Measurements from ENCODE around the gene OXGR1. TPM values are rescaled to one million over a fixed set of nuclear protein-coding genes. Genes with fewer than 3 reads are reported as not detected.

Gene OXGR1
- total and polyA plus RNA-seq, 2 experiments from 2014 or later = 0.63 TPM; not detected in 1

DNA sequence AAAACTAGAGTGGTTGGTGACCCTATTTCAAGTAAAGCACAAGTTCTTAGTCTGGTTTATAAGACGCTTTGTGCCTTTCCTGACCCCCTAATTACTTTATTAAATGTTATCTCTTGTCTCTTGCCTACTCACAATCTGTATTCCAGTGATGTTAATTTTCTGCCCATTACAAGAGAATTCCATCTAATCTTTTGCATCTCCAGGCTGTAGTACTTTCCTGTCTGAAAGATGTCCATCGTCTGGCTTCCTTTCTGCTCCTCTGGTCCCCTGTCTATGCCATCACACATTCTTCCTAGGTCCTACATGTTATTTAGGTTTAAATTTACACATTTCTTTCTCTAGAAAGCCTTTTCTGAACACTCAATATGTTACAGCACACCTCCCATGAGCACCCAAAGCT, 25.9 kb upstream of the OXGR1 start:
- Histone ChIP-seq H3K4me1 (ENCODE audit: insufficient read depth) (no peaks in the 10 kb centered on the region), H3K27me3 (no peaks in the 10 kb centered on the region), H2AFZ (no peak overlapping the region), H3K4me2 (no peak overlapping the region), H3K9me3 (ENCODE audit: low read depth) (no peaks in the 10 kb centered on the region), H3K36me3 (replicated peaks; ENCODE audit: insufficient read depth, low read depth) (no peaks in the 10 kb centered on the region), H3K27ac (no peak overlapping the region), H3K79me2 (no peaks in the 10 kb centered on the region), H3K4me3 (no peak overlapping the region), H4K20me1 (ENCODE audit: insufficient read depth, poor library complexity, severe bottlenecking) (no peaks in the 10 kb centered on the region), H3K9me2 (replicated peaks; ENCODE audit: insufficient read depth) (no peaks in the 10 kb centered on the region)
- 75% methylated on average over 2 of the region's 2 CpGs for WGBS (ENCODE audit: low lambda C conversion rate, missing lambda C conversion rate)
- TF ChIP-seq EZH2phosphoT487 (IDR thresholded peaks at IDR 0.05; ENCODE audit: low read depth, severe bottlenecking, unreplicated experiment) = no peak
- TF ChIP-seq, protein P1, sequence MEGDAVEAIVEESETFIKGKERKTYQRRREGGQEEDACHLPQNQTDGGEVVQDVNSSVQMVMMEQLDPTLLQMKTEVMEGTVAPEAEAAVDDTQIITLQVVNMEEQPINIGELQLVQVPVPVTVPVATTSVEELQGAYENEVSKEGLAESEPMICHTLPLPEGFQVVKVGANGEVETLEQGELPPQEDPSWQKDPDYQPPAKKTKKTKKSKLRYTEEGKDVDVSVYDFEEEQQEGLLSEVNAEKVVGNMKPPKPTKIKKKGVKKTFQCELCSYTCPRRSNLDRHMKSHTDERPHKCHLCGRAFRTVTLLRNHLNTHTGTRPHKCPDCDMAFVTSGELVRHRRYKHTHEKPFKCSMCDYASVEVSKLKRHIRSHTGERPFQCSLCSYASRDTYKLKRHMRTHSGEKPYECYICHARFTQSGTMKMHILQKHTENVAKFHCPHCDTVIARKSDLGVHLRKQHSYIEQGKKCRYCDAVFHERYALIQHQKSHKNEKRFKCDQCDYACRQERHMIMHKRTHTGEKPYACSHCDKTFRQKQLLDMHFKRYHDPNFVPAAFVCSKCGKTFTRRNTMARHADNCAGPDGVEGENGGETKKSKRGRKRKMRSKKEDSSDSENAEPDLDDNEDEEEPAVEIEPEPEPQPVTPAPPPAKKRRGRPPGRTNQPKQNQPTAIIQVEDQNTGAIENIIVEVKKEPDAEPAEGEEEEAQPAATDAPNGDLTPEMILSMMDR (IDR thresholded peaks at IDR 0.05; ENCODE audit: poor library complexity) = no peak
- TF ChIP-seq EZH2 (IDR thresholded peaks at IDR 0.05; ENCODE audit: borderline replicate concordance) = no peak
- no peak for DNase-seq (ENCODE audit: low spot score)

DNA sequence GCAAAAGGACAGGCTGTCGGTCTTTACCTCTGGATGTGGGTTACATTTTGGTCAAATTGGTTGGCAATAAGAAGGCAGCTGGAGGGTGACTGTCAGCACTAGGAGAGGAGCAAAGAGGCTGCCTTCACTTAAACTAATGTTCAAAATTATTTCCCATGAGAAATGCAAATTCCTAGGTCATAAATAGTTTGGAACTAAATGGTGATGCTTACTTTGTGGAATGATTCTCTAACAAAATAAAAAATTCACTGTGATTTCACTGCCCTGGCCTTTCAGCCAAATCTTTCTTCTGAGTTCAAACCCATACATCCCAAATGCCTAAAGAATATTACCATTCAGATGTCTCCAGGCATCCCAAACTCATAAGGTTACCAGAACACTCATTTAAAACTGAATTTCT, 25.0 kb upstream of the OXGR1 start:
- Histone ChIP-seq H3K9me3 (ENCODE audit: low read depth) (no peaks in the 10 kb centered on the region), H3K4me2 (no peak overlapping the region), H3K9me2 (replicated peaks; ENCODE audit: insufficient read depth) (no peaks in the 10 kb centered on the region), H4K20me1 (ENCODE audit: insufficient read depth, poor library complexity, severe bottlenecking) (no peaks in the 10 kb centered on the region), H3K4me3 (no peak overlapping the region), H3K36me3 (replicated peaks; ENCODE audit: insufficient read depth, low read depth) (no peaks in the 10 kb centered on the region), H3K27me3 (no peaks in the 10 kb centered on the region), H3K79me2 (no peaks in the 10 kb centered on the region), H3K27ac (no peak overlapping the region), H3K4me1 (ENCODE audit: insufficient read depth) (no peaks in the 10 kb centered on the region), H2AFZ (no peak overlapping the region)
- DNase-seq (ENCODE audit: low spot score) = no peak
- TF ChIP-seq EZH2phosphoT487 (IDR thresholded peaks at IDR 0.05; ENCODE audit: low read depth, severe bottlenecking, unreplicated experiment) (no peak), EZH2 (IDR thresholded peaks at IDR 0.05; ENCODE audit: borderline replicate concordance) (no peak)
- 75% methylated on average over 1 of the region's 1 CpG for WGBS (ENCODE audit: low lambda C conversion rate, missing lambda C conversion rate)

DNA sequence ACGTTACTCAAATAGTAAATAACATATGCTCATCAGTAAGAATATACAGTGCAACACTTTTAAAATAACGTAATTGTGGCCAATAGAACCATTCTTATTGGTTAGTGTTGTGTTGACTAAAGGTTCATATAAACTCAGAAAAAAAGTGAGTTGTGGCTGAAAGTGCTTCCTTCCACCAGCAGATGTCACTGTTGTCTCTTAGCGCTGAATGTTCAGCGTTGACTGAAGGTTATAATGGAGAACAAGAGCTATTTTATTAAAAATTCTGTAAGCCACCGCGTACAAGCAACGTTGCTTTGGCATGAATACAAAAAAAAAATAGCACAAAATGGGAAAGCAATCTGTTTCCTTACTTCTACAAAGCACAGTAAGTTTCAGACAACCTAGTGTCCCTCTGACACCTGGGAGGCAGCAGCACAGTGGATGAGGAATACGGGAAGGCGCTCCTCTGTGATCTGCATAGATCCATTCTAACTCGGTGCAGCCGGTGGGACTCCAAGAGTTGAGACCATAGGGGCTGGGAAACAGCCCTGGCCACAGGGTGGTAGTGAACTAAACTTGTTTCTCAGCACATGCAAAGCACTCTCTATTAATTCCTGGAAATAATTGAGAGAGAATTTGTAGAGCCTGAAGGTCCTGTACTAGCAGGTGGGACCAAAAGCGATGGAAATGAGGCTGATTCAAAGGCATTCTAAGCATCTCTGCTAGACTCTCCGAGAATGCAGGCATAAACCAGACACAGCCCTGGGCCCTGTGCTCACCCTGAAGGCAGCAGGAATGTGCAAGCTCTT, 23.9 kb upstream of the OXGR1 start:
- H3K4me2 ChIP-seq = peak overlapping the region; percentile 69
- peak; percentile 70 for DNase-seq (ENCODE audit: low spot score)
- 14% methylated on average over 13 of the region's 13 CpGs for WGBS (ENCODE audit: low lambda C conversion rate, missing lambda C conversion rate)

GRCh38 chr13:97017322-97017721, 23.0 kb upstream of the OXGR1 start:
- H3K4me1 ChIP-seq (ENCODE audit: insufficient read depth) = no peaks in the 10 kb centered on the region
- no peak for TF ChIP-seq EZH2 (IDR thresholded peaks at IDR 0.05; ENCODE audit: borderline replicate concordance)
- no peak for TF ChIP-seq EZH2phosphoT487 (IDR thresholded peaks at IDR 0.05; ENCODE audit: low read depth, severe bottlenecking, unreplicated experiment)
- TF ChIP-seq, protein P1 (IDR thresholded peaks at IDR 0.05; ENCODE audit: poor library complexity) = no peak
- H3K27ac ChIP-seq = no peak overlapping the region
- H3K4me3 ChIP-seq = no peak overlapping the region
- H3K79me2 ChIP-seq = no peaks in the 10 kb centered on the region
- no peak overlapping the region for H3K4me2 ChIP-seq
- no peaks in the 10 kb centered on the region for H4K20me1 ChIP-seq (ENCODE audit: insufficient read depth, poor library complexity, severe bottlenecking)
- no peaks in the 10 kb centered on the region for H3K9me2 ChIP-seq (replicated peaks; ENCODE audit: insufficient read depth)
- no peaks in the 10 kb centered on the region for H3K9me3 ChIP-seq (ENCODE audit: low read depth)
- no peak overlapping the region for H2AFZ ChIP-seq
- no peaks in the 10 kb centered on the region for H3K36me3 ChIP-seq (replicated peaks; ENCODE audit: insufficient read depth, low read depth)
- DNase-seq (ENCODE audit: low spot score) = no peak
- no peaks in the 10 kb centered on the region for H3K27me3 ChIP-seq

More for the DNA sequence above, 23.9 kb upstream of the OXGR1 start:
- no peaks in the 10 kb centered on the region for H3K9me2 ChIP-seq (replicated peaks; ENCODE audit: insufficient read depth)
- no peaks in the 10 kb centered on the region for H3K9me3 ChIP-seq (ENCODE audit: low read depth)
- TF ChIP-seq, protein P1 (IDR thresholded peaks at IDR 0.05; ENCODE audit: poor library complexity) = peak; percentile 96
- no peak for TF ChIP-seq EZH2 (IDR thresholded peaks at IDR 0.05; ENCODE audit: borderline replicate concordance)
- H2AFZ ChIP-seq = peak overlapping the region; percentile 34
- H3K27ac ChIP-seq = no peak overlapping the region
- H4K20me1 ChIP-seq (ENCODE audit: insufficient read depth, poor library complexity, severe bottlenecking) = no peaks in the 10 kb centered on the region
- no peaks in the 10 kb centered on the region for H3K4me1 ChIP-seq (ENCODE audit: insufficient read depth)
- no peaks in the 10 kb centered on the region for H3K79me2 ChIP-seq
- no peak overlapping the region for H3K4me3 ChIP-seq
- no peaks in the 10 kb centered on the region for H3K36me3 ChIP-seq (replicated peaks; ENCODE audit: insufficient read depth, low read depth)
- no peaks in the 10 kb centered on the region for H3K27me3 ChIP-seq
